A673 (cell line): ENCODE results near the gene EPAS1. TPM values are rescaled to one million over a fixed set of nuclear protein-coding genes. Genes with fewer than 3 reads are reported as not detected.

Experiments used
- BruUV-seq: library from RNA; stranded (reverse); fragments of 400-500 nt; replicated peaks from 2 replicates; lab custom pipeline; 2021; lab: Mats Ljungman, UMichigan
- CTCF ChIA-PET: fragments of 300-600 bp; sonication (Branson Sonifier 250); formaldehyde crosslinking; loops from one replicate; lab custom pipeline; 2022; ENCODE audit warnings: antibody characterized with exemption; lab: Charles Lee
- POLR2A ChIA-PET: fragments of 300-600 bp; sonication (Branson Sonifier 250); formaldehyde crosslinking; loops from one replicate; lab custom pipeline; 2022; ENCODE audit warnings: antibody characterized with exemption; ENCODE audit not compliant: low non-redundant PET; lab: Charles Lee
- DNase-seq: peaks from one replicate; pipeline ENCODE4 v3.0.0-alpha.2; 2015; ENCODE audit warnings: low spot score
- H3K27ac ChIP-seq: fragments of 200-600 bp; sonication (generic); 2 replicates; pipeline ENCODE4 v1.5.1; 2016; ENCODE audit warnings: mixed run types, low read depth, mild to moderate bottlenecking, mixed read lengths, antibody characterized with exemption, low read length; ENCODE audit not compliant: poor library complexity, severe bottlenecking
- H3K27me3 ChIP-seq: fragments of 200-600 bp; sonication (generic); replicated peaks from 2 replicates; pipeline ENCODE4 v1.6.1; 2017; ENCODE audit warnings: mixed run types, low read depth, mild to moderate bottlenecking, mixed read lengths, antibody characterized with exemption, low read length; ENCODE audit not compliant: insufficient read depth, poor library complexity
- H3K36me3 ChIP-seq: fragments of 200-600 bp; sonication (generic); 2 replicates; pipeline ENCODE4 v1.6.1; 2016; ENCODE audit warnings: mixed run types, mild to moderate bottlenecking, mixed read lengths, antibody characterized with exemption, low read length; ENCODE audit not compliant: insufficient read depth, poor library complexity, severe bottlenecking
- H3K4me1 ChIP-seq: fragments of 200-600 bp; sonication (generic); 2 replicates; pipeline ENCODE4 v1.6.1; 2017; ENCODE audit warnings: mixed run types, mild to moderate bottlenecking, mixed read lengths, antibody characterized with exemption, low read length; ENCODE audit not compliant: insufficient read depth, poor library complexity, severe bottlenecking
- H3K4me3 ChIP-seq: fragments of 200-600 bp; sonication (generic); 2 replicates; pipeline ENCODE4 v1.5.1; 2016; ENCODE audit warnings: low read depth, mixed run types, mild to moderate bottlenecking, mixed read lengths, low read length; ENCODE audit not compliant: poor library complexity, severe bottlenecking
- H3K9me3 ChIP-seq: fragments of 200-600 bp; sonication (generic); 2 replicates; pipeline ENCODE4 v1.6.1; 2016; ENCODE audit warnings: mixed run types, low read depth, mild to moderate bottlenecking, mixed read lengths, antibody characterized with exemption, low read length; ENCODE audit not compliant: poor library complexity, severe bottlenecking
- EZH2 ChIP-seq: fragments of 200-600 bp; sonication (generic); IDR thresholded peaks from 2 replicates; pipeline ENCODE4 v1.6.1; 2017; ENCODE audit warnings: borderline replicate concordance, low read depth, mild to moderate bottlenecking, mixed read lengths, antibody characterized with exemption, low read length; ENCODE audit not compliant: poor library complexity, severe bottlenecking
- intact Hi-C: fragments of 100-400 bp; cut with micrococcal nuclease; formaldehyde crosslinking; loops from one replicate; pipeline ENCODE4 v1.10.0; 2022; ENCODE audit not compliant: unreplicated experiment
- total RNA-seq: library from RNA; stranded (reverse); gene quantifications from 2 replicates; pipeline ENCODE4 v1.2.3, GENCODE V29; 2021
- TF ChIP-seq, protein P1 (sequence below): fragments of 300-800, 200-600 bp; sonication (generic); conservative IDR thresholded peaks from 2 replicates; pipeline ENCODE4 v1.5.1; 2017; ENCODE audit warnings: low read depth, mild to moderate bottlenecking, antibody characterized with exemption, low read length, moderate library complexity, mixed read lengths

EPAS1 gene
- total RNA-seq, 1 experiment from 2014 or later: 0.41 TPM

GRCh38 chr2:46379213-46380037, 82.2 kb downstream of the EPAS1 start:
- BruUV-seq: no TSS peak
- Histone ChIP-seq H3K4me1 (peaks cover 8% of the 10 kb centered on the region), H3K4me3 (no peak overlapping the region), H3K9me3 (no peaks in the 10 kb centered on the region), H3K27ac (peak overlapping the region; percentile 57), H3K36me3 (no peaks in the 10 kb centered on the region), H3K27me3 (no peaks in the 10 kb centered on the region)
- TF ChIP-seq, protein P1, sequence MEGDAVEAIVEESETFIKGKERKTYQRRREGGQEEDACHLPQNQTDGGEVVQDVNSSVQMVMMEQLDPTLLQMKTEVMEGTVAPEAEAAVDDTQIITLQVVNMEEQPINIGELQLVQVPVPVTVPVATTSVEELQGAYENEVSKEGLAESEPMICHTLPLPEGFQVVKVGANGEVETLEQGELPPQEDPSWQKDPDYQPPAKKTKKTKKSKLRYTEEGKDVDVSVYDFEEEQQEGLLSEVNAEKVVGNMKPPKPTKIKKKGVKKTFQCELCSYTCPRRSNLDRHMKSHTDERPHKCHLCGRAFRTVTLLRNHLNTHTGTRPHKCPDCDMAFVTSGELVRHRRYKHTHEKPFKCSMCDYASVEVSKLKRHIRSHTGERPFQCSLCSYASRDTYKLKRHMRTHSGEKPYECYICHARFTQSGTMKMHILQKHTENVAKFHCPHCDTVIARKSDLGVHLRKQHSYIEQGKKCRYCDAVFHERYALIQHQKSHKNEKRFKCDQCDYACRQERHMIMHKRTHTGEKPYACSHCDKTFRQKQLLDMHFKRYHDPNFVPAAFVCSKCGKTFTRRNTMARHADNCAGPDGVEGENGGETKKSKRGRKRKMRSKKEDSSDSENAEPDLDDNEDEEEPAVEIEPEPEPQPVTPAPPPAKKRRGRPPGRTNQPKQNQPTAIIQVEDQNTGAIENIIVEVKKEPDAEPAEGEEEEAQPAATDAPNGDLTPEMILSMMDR: no peak
- no peak for TF ChIP-seq EZH2
- peak; percentile 73 for DNase-seq
- CTCF ChIA-PET: no interaction called here
- POLR2A ChIA-PET: no interaction called here
- intact Hi-C loops: no loop called here

DNA sequence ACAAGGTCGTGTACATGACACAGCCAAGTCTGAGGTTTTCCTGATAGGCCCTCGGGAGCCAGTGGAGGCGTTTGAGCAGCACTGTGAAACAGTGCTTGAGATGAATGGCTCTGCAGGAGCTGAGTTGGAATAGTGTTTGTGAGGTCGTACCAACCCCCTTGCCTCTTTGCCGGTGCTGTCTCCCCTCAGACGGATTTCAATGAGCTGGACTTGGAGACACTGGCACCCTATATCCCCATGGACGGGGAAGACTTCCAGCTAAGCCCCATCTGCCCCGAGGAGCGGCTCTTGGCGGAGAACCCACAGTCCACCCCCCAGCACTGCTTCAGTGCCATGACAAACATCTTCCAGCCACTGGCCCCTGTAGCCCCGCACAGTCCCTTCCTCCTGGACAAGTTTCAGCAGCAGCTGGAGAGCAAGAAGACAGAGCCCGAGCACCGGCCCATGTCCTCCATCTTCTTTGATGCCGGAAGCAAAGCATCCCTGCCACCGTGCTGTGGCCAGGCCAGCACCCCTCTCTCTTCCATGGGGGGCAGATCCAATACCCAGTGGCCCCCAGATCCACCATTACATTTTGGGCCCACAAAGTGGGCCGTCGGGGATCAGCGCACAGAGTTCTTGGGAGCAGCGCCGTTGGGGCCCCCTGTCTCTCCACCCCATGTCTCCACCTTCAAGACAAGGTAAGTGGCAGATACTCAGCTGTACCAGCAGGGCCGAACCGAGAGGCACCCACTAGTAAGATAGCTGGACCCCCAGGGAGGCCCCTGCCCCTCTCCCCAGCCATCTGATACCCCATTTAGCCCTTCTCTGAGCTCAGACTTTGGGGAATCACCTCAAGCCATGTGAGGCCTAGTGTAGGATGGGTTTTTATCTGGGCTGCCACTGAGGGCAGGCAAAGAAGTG, 83.1 kb downstream of the EPAS1 start:
- TF ChIP-seq, protein P1: no peak
- TF ChIP-seq EZH2: no peak
- intact Hi-C loops: no loop called here
- POLR2A ChIA-PET: interaction anchor here (0.6 kb wide), 1 partner anchor 302 kb away, joined by 4 read pairs; no protein-coding TSS in a partner anchor

GRCh38 chr2:46381263-46381849, 84.1 kb downstream of the EPAS1 start:
- Histone ChIP-seq H3K4me3 (no peak overlapping the region), H3K27ac (no peak overlapping the region), H3K36me3 (no peaks in the 10 kb centered on the region), H3K4me1 (peaks cover 8% of the 10 kb centered on the region), H3K9me3 (no peaks in the 10 kb centered on the region), H3K27me3 (no peaks in the 10 kb centered on the region)
- DNase-seq: no peak
- no TSS peak for BruUV-seq
- POLR2A ChIA-PET: no interaction called here
- CTCF ChIA-PET: no interaction called here
- intact Hi-C loops: no loop called here
- TF ChIP-seq, protein P1: no peak
- no peak for TF ChIP-seq EZH2

More for the DNA sequence above, 83.1 kb downstream of the EPAS1 start:
- Histone ChIP-seq H3K4me3 (no peak overlapping the region), H3K4me1 (peaks cover 8% of the 10 kb centered on the region), H3K27me3 (no peaks in the 10 kb centered on the region), H3K27ac (peak overlapping the region; percentile 57), H3K9me3 (no peaks in the 10 kb centered on the region), H3K36me3 (no peaks in the 10 kb centered on the region)
- no peak for DNase-seq
- BruUV-seq: no TSS peak
- CTCF ChIA-PET: no interaction called here
